GM13976 (cell line): ENCODE results near the gene DYNLT1.

ENCODE experiments used
- DNase-seq: peaks from one replicate; pipeline ENCODE4 v3.0.0; 2012; ENCODE audit warnings: low spot score
- CTCF ChIP-seq: IDR thresholded peaks from 2 replicates; pipeline ENCODE4 v1.5.1; 2012; ENCODE audit warnings: borderline replicate concordance, mild to moderate bottlenecking; ENCODE audit not compliant: insufficient read depth; ENCODE audit errors: extremely low read depth, missing control alignments, control extremely low read depth
- in situ Hi-C: fragments of 300-500 bp; cut with MboI; formaldehyde crosslinking; loops from one replicate; pipeline ENCODE4 v1.12.0; 2022; ENCODE audit warnings: low sequenced_read_pairs, mixed read lengths, inconsistent platforms; ENCODE audit not compliant: unreplicated experiment

Gene DYNLT1

GRCh38 chr6:158631678-158632537, 12.6 kb downstream of the DYNLT1 start:
- TF ChIP-seq CTCF = no peak
- in situ Hi-C loops = no loop called here
- no peak for DNase-seq

- in situ Hi-C loops = no loop called here
- no peak for TF ChIP-seq CTCF
- peak; percentile 17 for DNase-seq
Observed at GRCh38 chr6:158630938-158631616, 13.5 kb downstream of the DYNLT1 start.

GRCh38 chr6:158629367-158630221, 14.9 kb downstream of the DYNLT1 start:
- in situ Hi-C loops = no loop called here
- DNase-seq = peak; percentile 42
- no peak for TF ChIP-seq CTCF

GRCh38 chr6:158628542-158628941, 16.0 kb downstream of the DYNLT1 start:
- in situ Hi-C loops = no loop called here
- peak; percentile 17 for DNase-seq
- no peak for TF ChIP-seq CTCF

GRCh38 chr6:158627940-158628211, 16.7 kb downstream of the DYNLT1 start:
- DNase-seq = no peak
- TF ChIP-seq CTCF = no peak
- in situ Hi-C loops = no loop called here

- no peak for DNase-seq
- in situ Hi-C loops = no loop called here
- TF ChIP-seq CTCF = no peak
Observed at GRCh38 chr6:158627168-158627939, 17.2 kb downstream of the DYNLT1 start.
